Stimulated activated CD4-positive, alpha-beta T cell treated with anti-CD3 and anti-CD28 coated beads, Interleukin-12 subunit alpha, Interleukin-12 subunit beta, amount 100 ng/mL, for 24 hours (primary cell): ENCODE data around the gene STEAP3.

Experiments used
- DNase-seq, 2 experiments: peaks; one replicate each; pipeline ENCODE4 v3.0.0-alpha.2; 2020; ENCODE audit warnings: low read depth in 2 of 2

The STEAP3 gene

GRCh38 chr2:119248311-119248710, 24.7 kb downstream of the STEAP3 start:
- DNase-seq, result no peak

DNA sequence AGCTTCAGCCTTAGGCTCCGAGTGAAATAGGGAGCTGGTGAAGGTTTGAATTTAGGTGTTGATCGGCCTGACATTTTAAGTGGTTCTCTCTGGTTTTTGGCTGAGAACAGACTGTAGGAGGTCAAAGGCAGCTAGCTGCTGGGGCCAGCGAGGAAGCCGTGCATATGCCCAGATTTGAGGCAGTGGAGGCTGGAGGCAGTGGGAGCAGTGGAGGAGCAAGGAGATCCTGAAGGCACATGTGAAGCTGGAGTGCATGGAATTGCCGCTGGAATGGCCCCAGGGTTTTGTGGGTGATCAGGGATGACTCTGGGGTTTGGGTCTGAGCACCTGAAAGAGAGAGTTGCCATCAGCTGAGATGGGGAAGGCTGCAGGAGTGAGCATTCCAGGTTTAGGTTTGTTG, 25.1 kb downstream of the STEAP3 start:
- no peak for DNase-seq

DNA sequence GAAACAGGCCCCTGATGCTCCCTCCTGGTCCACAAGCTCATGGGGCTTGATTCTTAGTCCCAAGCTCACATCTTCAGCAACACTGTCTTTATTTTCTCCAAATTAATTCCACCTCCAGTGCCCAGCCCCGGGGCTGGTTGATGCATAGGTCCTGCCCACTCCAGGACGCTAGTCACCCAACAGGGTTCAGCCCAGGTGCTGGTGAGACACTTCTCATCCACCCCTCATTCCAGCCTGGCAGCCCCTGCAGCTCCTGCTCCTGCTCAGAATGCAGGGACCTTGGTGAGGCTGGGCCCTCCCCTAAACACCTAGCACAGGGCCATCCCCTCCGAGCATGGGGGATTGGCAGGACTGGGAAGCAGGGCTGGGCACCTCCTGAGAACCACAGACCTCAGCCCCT, 25.7 kb downstream of the STEAP3 start:
- no peak for DNase-seq

GRCh38 chr2:119249855-119250717, 26.5 kb downstream of the STEAP3 start:
- DNase-seq, result no peak

GRCh38 chr2:119250718-119251290, 27.2 kb downstream of the STEAP3 start:
- no peak for DNase-seq

- DNase-seq, result no peak
These were observed 28.0 kb downstream of the STEAP3 start for GRCh38 chr2:119251652-119252051.

DNA sequence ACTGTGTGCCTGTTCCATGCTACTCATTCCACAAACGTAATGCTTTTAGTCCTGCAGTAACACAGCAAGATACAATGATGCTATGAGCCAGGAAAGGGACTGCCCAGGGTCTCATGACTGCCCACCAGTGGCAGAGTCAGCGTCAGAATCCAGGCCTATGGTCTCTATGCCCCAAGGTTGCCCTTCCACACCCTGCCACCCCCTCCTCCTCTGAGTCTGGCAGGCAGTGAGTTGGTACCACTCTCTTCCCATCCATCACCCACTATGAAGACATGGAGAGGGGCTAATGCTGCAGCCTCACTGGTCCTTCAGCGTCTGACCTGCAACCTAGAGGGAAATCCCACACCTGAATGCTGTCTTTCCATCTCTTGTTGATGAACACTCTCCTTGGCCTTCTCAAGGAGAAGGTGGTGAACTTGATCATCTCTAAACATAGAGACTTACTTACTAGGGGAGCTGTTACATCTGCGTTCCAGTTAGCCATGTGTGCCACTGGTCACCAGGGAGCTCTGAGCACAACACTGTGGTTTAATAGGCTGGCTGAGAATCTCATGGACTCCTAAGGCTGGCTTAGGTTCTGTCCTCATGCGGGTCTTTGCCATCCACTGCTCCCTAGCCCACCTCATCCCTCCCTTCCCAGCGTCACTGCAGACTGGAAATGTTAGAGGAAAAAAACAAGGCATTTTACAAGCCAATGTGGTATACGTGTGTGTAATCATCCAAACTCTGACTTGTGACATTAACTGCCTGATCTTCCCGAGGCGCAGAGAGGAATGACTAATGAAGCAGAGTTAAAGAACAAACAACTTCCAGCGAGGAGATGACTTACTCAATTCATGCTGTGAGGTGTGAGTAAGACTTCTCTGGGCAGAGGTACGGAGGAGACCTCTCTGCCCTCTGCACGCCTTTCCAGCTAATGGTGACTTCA, 28.8 kb downstream of the STEAP3 start:
- DNase-seq, result no peak

- no peak for DNase-seq
These were observed 29.6 kb downstream of the STEAP3 start for GRCh38 chr2:119253114-119253702.

- DNase-seq, result no peak
These were observed 30.3 kb downstream of the STEAP3 start for GRCh38 chr2:119253760-119254600.

GRCh38 chr2:119254601-119255080, 31.0 kb downstream of the STEAP3 start:
- DNase-seq, result no peak

- no peak for DNase-seq
These were observed 32.3 kb downstream of the STEAP3 start for GRCh38 chr2:119255760-119256581.

- DNase-seq, result no peak
These were observed 32.9 kb downstream of the STEAP3 start for GRCh38 chr2:119256582-119256921.

GRCh38 chr2:119257198-119257597, 33.6 kb downstream of the STEAP3 start:
- no peak for DNase-seq

GRCh38 chr2:119259296-119259860, 35.7 kb downstream of the STEAP3 start:
- DNase-seq, result no peak

- DNase-seq, result no peak
These were observed 37.2 kb downstream of the STEAP3 start for GRCh38 chr2:119260646-119261492.

- DNase-seq, result no peak
These were observed 38.0 kb downstream of the STEAP3 start for GRCh38 chr2:119261493-119262225.

- DNase-seq, result no peak
These were observed 39.4 kb downstream of the STEAP3 start for GRCh38 chr2:119263025-119263424.

GRCh38 chr2:119263656-119264055, 40.0 kb downstream of the STEAP3 start:
- DNase-seq, result no peak
